Endothelial cell of umbilical vein (primary cell): ENCODE results near the gene USP36.
A peak's percentile ranks its signal among the peaks of the same experiment; 100 is the strongest.

Source experiments
- CTCF ChIP-seq, 2 donors: IDR thresholded peaks; 1 replicate in 1 of 2; 2 replicates in 1 of 2; pipeline ENCODE4 v1.5.1; 2011; ENCODE audit warnings: low read length in 2 of 2, mild to moderate bottlenecking in 2 of 2, moderate library complexity in 2 of 2, control low read depth in 1 of 2, inconsistent platforms in 1 of 2, low read depth in 1 of 2; ENCODE audit not compliant: insufficient read depth in 1 of 2; ENCODE audit errors: extremely low read depth in 1 of 2
- EZH2 ChIP-seq: IDR thresholded peaks from 2 replicates; pipeline ENCODE4 v1.6.1; 2012; ENCODE audit warnings: borderline replicate concordance, low read depth, mild to moderate bottlenecking, moderate library complexity, low read length, inconsistent platforms; ENCODE audit not compliant: severe bottlenecking
- FOS ChIP-seq: IDR thresholded peaks from 2 replicates; pipeline ENCODE4 v1.6.1; 2011; ENCODE audit warnings: mild to moderate bottlenecking, low read length, moderate library complexity, borderline replicate concordance; ENCODE audit not compliant: insufficient read depth
- GATA2 ChIP-seq: IDR thresholded peaks from 2 replicates; pipeline ENCODE4 v1.7.0; 2011; ENCODE audit warnings: low read depth, mild to moderate bottlenecking, moderate library complexity, mixed read lengths, low read length; ENCODE audit not compliant: insufficient read length, insufficient read depth
- JUN ChIP-seq: IDR thresholded peaks from 2 replicates; pipeline ENCODE4 v1.6.1; 2011; ENCODE audit warnings: borderline replicate concordance, low read depth; ENCODE audit not compliant: insufficient read length, insufficient read depth
- MAX ChIP-seq: IDR thresholded peaks from 2 replicates; pipeline ENCODE4 v1.6.1; 2011; ENCODE audit not compliant: insufficient read depth, insufficient read length
- POLR2A ChIP-seq: IDR thresholded peaks from 2 replicates; pipeline ENCODE4 v1.6.1; 2012; ENCODE audit warnings: low read depth, mild to moderate bottlenecking, control low read depth, low read length
- POLR2AphosphoS5 ChIP-seq: IDR thresholded peaks from 2 replicates; pipeline ENCODE4 v1.6.1; 2012; ENCODE audit warnings: low read depth, mild to moderate bottlenecking, control low read depth, low read length, moderate library complexity; ENCODE audit not compliant: insufficient read depth

- TF ChIP-seq POLR2AphosphoS5: no peak
- TF ChIP-seq POLR2A: no peak
- peak in 1 of 2 donors; percentile 1 for TF ChIP-seq CTCF (IDR thresholded peaks at IDR 0.05; ENCODE audit: extremely low read depth in 1 of 2, insufficient read depth in 1 of 2, low read depth in 1 of 2, low read length in 2 of 2)
- no peak for TF ChIP-seq MAX
- TF ChIP-seq JUN: no peak
- no peak for TF ChIP-seq EZH2
- TF ChIP-seq GATA2: no peak
- TF ChIP-seq FOS: no peak
Observed at GRCh38 chr17:78769196-78769773, 71.3 kb downstream of the USP36 start.
